Occipital lobe (tissue), 2 donors: Measurements from ENCODE around the gene SELENBP1. TPM values are rescaled to one million over a fixed set of nuclear protein-coding genes. Genes with fewer than 3 reads are reported as not detected.
"Not testable (repeated sequence)": the region's sequence is repeated elsewhere in the genome, so short reads cannot be mapped to it uniquely, and the experiment has no call there.

ENCODE experiments used
- DNase-seq: peaks from one replicate; lab custom pipeline; 2025; lab: John Stamatoyannopoulos, UW
- total RNA-seq: library from RNA; depleted of rRNA; stranded (reverse); fragments of >200 nt; gene quantifications from one replicate; pipeline ENCODE4 v1.2.3, GENCODE V29; 2014

SELENBP1 gene
- total RNA-seq, 1 donor from 2014 or later = 9.2 TPM

DNA sequence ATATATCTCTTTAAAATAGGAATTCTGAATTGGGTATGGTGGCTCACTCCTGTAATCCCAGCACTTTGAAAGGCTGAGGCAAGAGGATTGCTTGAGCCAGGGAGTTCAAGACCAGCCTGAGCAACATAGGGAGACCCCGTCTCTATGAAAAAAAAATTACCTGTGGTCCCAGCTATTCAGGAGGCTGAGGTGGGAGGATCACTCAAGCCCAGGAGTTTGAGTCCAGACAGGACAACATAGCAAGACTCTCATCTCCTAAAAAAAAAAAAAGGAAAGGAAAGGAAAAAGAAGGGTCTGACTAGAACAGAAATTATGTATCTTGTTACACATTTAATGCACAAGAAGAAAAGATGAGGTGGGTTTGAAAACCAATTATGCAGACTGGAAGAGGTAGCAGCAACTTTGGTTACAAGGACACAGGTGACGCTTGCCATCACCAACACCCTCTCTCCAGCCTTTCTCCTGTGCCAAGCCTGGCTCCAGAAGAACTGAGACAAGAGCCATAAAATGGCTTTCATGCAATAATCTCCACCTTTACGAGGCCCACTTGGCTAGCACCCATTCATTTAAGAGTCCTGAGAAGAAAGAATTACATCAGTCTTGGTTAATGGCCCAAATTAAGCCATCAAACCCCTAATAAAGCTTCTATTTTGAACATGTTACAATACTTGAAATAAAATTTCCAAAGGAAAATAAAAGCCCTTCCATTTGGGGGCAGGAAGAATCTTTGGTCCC lies 4.8 kb upstream of the SELENBP1 start:
- DNase-seq = no peak

DNA sequence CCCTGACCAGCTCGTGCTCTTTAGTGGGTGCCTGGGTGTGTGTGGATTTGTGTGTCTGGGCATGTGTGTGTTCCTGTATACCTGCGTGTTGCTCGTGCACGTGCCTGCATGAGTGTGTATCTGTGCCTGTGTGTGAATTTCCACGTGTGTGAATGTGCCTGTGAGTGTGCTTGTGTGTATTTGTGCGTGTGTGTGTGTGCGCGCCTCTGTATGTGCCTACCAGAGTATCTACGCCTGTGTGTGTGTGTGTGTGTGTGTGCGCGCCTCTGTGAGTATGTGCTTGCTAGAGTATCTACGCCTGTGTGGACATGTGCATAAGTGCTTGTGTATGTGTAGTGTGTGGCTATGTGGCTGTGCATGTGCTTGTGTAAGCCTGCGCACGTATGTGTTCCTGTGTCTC lies 691 bp upstream of the SELENBP1 start:
- DNase-seq = no peak

DNA sequence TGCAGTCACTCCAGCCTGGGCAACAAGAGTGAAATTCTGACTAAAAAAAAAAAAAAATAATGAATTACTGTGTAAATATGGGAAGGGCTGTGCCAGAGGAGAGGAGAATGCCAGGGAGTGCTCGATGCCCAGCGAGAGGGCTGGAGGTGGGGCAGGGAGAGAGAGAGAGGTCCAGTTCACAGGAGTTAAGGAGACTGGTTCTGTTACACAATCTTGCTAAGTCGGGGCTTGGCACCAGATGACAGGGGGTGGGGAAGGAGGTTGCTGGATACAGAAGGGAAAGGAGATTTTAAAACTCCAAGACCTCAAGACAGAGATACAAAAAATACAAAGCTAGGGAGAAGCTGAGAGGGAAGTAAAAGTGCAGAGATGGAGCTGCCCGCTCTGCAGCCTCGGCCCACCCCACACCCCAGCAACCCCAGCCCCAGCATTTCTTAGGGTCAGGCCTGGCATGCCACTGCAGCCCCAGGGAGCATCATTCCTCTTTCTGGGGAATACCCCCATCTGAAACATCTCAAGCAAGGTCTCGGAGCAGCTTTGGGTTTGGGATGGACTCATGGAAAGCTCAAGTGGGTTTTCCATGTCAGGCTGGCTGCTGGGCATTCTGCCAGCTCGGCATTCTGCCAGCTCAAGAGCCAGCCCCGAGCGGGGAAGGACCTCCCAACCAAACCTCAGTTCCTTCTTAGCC lies 991 bp downstream of the SELENBP1 start:
- no peak for DNase-seq

DNA sequence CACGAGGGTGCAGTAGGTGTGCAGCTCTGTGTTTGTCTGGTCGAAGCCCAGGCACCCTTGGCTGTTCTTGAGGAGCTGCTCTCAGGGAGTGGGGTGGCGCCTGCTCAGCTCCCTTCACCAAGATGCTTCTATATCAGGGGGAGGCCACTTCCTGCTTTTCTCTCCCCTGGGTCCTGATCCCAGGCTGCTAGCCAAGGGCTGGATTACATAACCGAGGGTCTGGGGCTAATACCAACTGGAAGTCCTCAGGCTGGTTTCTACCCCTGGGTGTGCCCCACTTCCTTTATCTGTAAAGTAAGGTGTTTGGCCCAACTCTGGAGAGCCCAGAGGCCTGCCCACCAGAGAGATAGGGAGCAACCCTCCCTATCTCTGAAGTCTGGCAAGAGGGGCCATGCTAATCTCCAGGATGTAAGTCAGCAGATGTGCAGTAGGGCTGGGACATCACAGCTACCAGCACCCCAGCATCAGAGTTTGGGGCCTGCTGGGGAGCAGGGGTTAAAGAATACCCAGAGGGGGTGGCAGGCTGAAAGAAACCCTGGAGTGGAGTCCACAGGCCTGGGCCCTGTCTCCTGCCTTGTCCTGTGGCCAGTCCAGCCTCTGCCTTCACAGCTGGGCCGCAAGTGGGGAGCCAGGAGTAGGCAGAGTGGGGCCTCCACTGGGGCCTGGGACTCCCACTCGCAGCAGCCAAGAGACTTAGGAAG lies 2.1 kb downstream of the SELENBP1 start:
- DNase-seq = no peak

DNA sequence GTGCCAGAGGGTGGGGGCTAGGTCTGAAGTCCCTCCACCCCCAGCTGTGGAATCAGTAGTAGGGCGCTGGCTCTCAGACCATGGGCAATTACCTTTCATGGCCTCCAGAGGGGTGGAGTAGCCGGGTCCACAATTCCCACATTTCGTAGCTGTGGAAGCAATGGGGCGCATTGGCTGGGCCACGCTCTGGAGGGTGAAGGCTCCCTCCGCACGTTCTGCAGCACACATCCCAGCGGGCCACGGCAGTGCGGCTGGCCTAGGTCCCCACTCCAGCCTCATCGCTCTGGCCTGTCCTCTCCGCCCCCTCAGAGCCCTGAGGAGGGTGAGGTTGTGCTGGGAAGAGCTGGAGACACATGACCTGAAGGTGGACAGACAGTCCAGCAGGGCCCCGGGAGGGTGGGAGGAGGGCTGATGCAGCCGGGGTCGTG lies 2.9 kb downstream of the SELENBP1 start:
- DNase-seq = no peak

DNA sequence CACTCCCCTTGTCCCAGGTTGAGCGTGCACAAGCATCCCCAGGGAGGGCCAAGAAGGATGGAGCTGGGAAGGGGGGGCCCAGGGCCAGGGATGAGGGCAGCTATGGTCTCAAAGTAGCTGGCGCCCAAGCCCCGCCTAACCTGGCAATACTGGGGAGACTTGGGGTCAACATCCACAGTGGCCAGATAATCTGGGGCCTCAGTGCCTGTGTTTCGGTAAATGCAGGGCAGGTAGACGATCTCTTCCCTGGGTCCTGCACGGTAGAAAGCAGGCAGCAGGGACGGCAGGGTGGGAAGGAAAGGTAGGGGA lies 3.2 kb downstream of the SELENBP1 start:
- DNase-seq = no peak

DNA sequence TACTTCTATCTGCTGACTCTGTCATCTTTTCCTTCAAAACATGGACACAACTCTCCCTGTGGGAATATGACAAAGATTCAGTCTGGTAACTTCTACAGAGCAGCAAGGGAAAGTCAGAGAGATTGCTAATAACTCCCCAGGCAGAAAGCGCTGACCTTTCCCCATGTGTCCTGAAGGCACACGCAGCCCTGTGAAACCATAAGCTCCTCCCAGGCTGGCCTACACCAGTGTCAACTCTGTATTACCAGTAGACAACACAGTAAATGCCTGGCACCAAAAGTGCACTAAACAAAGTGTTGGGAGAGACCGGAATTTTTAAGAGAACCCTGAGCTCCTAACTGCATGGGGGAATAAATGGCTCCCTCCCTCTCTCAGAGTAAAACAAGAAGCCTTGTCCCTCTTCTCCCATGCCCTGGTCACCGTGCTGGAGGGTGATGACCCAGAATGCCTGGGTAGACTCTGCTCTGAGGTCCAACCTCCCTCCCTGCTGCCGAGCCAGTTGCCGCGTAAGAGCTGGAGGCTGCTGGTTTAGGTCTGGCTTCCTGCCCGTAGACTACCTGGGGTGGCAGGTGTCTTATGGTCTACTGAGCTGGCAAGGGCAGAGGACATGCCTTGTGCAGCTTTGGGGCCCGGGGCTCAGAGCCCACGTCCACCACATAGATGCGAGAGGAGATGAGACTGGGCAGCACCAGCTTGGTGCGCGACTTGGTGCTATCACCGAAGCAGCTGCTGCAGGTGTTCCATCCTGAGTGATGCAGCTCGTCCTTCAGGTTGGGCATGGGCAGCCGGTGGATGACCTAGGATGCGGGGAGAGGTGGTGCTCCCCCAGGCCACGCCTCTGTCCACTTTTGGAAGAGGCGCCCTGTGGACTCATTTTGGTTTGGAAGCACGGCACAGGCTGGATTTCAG lies 3.9 kb downstream of the SELENBP1 start:
- no peak for DNase-seq

DNA sequence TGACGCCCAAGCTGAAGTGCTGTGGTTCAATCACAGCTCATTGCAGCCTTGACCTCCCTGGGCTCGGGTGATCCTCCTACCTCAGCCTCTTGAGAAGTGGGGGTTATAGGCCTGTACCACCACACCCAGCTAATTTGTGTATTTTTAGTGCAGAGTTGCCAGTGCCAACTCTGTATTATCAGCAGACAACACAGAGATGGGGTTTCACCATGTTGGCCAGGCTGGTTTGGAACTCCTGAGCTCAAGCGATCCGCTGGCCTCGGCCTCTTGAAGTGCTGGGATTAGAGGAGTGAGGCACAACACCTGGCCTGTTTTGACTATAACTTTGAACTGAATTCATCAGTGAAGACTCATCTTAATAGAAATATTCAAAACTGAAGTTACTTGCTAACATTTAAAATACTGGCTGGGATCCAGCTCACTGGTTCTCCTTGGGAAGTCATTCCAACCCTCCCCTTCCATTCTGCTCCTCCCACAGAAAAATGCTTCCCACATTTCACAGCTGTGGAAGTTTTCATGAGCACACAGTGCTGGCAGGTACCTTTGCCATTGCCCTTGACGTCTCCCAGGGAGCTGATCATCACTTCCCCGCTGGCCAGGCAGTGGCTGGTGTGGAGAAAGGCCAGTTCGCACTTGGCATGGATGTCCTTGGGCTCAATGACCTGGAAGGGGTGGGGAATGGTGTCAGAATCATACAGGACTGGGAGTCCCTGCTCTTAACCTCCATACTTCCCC lies 4.7 kb downstream of the SELENBP1 start:
- no peak for DNase-seq

DNA sequence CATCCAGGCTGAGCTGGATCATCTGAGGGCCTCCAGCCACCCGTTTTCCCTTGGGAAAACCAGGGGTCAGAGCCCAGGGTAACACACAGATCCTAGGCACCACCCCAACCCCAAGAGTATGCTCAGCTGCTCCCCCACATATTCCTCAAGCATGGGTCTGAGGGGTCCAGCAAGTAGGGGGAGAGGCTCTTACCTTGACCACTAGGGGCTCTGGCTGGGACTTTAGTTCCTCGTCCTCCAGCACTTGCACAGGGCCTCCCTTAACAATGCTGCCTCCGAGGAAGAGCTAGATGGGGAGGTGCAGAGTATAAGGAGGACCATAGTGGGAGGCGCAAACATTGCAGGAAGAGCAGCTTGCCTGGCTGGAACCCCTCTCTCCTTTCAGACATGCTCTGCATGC lies 7.5 kb downstream of the SELENBP1 start:
- DNase-seq = no peak

DNA sequence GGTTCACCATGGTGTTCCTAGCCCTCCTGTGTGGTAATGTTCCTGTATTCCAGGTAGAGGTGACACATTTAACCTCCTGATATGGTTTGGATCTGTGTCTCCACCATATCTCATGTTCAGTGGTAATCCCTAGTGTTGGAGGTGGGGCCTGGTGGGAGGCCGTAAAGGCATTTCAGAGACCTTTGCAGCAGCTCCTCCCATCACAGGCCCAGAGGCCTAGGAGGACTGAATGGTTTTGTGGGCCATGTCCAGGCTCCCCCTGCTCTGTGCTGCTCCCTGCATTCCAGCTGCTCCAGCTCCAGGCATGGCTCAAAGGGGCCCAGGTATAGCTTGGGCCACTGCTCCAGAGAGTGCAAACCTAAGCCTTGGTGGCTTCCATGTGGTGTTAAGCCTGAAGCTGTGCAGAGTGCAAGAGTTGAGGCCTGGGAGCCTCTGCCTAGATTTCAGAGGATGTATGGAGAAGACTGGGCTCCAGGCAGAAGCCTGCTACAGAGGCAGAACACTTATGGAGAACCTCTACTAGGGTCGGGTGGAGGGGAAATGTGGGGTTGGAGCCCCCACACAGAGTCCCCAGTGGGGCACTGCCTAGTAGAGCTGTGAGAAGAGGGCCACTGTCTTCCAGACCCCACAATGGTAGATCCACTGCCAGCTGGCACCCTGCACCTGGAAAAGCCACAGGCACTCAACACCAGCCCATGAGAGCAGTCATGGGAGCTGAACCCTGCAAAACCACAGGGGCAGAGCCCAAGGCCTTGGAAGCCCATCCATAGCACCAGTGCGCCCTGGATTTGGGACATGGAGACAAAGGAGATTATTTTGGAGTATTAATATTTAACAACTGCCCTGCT lies 10.0 kb downstream of the SELENBP1 start:
- DNase-seq = no peak

DNA sequence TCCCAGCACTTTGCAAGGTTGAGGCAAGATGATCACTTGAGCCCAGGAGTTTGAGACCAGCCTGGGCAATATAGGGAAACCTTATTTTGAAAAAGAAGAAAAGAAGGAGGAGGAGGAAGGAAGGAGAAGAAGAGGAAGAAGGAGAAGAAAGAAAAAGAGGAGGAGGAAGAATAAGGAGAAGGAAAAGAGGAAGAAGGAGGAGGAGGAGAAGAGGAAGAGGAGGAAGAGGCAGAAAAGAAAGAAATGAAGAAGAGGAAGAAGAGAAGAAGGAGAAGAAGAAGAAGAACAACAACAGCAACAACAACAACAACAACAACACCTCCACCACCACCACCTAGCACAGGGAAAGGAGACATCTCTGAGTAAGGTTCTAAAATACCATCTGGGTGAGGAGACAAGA lies 10.6 kb downstream of the SELENBP1 start:
- DNase-seq = no peak

DNA sequence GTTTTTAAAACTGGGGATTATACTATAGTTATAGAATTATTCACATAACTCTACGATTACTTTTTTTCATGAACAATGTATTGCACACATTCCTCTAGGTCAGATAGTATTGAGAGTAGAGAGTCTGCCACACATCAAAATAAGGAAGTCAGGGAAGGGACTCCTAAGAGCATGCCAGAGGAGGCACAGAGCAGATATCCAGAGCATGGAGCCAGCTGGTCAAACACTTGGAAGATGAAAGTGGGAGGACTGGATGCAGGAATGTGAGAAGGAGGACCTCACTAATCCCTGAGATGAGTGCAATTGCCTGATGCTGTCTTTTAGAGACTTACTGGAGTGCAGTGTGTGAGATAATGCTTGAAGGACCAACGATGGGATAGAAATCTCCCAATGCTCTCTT lies 15.8 kb downstream of the SELENBP1 start:
- DNase-seq = no peak

DNA sequence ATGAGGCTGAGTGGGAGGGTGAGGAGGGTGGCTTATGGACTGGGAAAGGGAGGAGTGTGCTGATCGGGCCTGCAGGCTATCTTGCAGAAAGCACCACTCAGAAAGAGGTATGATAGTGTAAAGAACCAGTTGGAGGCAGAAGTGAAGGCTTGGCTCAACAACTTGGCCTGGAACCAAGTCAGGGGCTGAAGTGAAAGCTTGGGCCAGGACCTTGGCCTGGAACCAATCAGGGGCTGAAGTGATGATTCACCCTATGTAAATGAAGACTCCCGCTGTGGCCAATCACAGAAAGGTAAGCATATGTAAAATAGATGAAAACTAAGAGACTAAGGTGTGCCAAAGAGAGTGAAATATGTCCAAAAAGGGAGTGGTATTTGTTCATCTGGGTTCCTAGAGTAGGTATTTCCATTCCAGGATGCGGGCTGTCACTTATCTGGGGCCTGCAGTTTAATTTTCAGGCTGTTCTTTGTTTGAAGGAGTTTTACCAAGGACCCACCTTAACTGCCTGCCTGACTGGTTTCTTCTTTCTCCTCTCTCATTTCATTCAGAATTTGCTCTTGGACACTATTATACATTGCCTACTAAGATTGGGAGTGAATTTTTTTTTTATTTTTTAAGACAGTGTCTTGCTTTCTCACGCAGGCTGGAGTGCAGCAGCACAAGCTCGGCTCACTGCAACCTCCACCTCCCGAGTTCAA lies 20.3 kb downstream of the SELENBP1 start:
- DNase-seq = no peak

DNA sequence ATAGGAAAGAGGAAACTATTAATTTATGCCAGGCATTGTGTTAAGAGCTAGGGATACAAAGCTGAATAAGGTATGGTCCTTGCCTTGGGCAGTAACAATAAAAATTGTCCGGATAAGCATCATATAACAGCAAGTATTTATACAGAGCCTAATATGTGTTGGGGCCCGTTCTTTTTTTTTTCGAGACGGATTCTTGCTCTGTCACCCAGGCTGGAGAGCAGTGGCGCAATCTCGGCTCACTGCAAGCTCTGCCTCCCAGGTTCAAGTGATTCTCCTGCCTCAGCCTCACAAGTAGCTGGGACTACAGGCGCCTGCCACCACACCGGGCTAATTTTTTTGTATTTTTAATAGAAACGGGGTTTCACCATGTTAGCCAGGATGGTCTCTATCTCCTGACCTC lies 22.2 kb downstream of the SELENBP1 start:
- not testable (repeated sequence) for DNase-seq

DNA sequence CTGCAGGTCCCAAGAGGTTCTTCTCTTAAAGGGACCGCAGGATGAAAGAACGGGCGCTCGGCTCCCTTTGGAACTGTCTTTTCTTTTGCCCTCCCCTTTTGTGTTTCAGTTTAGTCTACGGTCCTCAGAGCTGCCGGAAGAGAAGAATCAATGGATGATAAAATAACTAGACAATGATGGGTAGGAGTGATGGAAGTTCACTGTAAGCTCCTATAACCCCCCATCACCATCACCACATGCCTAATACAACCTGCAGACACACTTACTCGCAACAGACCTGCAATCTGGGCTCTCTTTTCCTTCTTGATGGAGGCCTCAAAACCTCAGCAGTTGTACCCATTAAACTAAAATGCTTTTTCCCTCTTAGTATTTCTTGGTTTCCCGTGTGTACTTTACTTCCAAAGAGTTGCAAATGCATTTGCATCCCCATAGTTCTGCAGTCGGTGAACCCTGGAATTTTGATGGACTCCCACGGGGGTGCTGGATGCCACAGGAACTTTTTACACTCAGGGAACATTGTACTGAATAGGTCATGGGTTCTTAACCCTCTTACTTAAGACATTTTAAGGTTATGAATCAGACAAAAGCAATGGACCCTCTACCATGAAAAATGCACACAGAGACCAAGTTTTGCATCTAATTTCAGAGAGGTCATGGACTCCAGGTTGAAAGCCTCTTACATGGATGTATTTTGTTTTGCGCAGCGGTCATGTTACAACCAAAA lies 24.8 kb downstream of the SELENBP1 start:
- DNase-seq = no peak

DNA sequence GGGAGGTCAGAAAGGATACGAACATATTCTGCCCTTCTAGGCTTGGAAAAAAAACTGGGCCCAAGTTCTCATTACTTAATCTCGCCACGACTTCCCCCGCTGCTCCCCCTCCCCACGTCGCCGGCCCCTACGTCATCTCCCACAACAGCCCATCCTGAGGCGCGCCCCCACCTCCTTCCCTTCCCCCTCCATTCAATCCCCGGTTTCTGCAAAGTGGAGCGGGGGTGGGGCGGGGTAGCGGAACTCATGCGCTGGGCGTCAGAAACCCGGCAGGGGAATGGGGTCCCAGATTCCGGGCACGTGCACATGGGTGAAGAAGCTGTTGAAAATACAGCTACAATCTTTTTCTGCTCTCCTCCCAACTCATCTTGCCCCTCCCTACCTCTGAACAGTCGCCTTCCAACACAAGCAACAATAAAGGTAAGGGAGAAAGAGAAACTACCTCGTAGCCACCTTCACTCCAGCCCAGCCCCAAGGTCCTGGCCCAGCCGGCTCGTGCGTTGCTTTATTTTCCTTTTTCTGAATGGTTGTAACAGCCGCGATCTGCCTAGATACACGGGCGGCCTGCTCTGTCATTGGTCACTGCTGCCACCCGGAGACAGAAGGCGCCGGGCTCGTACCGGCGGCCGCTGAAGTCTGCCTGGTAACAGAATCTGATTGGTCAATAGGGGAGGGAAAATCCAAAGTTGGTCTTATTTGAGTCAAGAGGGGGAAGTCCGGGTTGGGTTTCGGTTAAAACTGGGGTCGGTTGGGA lies 25.6 kb downstream of the SELENBP1 start, which contains the start of gene RFX5:
TSS of gene RFX5 (minus strand) at position 484 of the 754 bp plus-strand sequence. CDS start 932 bp downstream, outside the sequence.
- DNase-seq = peak; percentile 93

DNA sequence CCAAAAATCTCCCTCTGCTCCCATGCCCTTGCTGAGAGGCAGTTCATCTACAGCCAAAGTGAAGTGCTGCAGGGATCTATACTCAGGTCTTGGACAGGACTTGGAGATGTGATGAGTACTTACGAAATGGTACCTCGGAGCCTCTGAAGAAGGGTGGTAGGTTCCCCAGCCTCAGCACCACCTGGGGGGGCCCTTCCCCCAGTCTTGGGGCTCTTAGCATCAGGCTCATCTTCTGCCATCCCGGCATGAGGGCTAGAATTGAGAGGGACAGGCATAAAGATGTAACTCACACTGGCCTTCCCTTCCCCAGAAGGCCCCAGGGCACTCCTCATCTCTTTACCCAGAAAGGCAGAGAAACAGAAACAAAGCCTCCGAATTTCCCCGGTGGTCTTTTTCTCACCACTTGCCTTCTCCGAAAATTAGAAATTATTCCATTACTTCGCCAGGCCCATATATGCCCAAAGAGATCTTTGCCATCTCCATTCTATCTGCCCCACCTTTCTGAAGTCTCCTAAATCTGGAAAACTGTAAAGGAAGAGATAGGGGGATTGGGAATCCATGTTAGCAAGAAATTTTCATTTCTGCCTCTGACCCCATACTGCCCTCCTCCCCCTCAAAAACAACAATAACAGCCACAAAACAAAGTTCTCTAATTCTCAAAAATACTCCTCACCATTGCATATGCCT lies 26.3 kb downstream of the SELENBP1 start:
- DNase-seq = no peak
